Parietal lobe (tissue), 1 donor: ENCODE measurements around the gene GPR137C. TPM values are rescaled to one million over a fixed set of nuclear protein-coding genes. Genes with fewer than 3 reads are reported as not detected.

Source experiments
- total RNA-seq: library from RNA; depleted of rRNA; stranded (reverse); fragments of >200 nt; gene quantifications from one replicate; pipeline ENCODE4 v1.2.3, GENCODE V29; 2014

The GPR137C gene, protein sequence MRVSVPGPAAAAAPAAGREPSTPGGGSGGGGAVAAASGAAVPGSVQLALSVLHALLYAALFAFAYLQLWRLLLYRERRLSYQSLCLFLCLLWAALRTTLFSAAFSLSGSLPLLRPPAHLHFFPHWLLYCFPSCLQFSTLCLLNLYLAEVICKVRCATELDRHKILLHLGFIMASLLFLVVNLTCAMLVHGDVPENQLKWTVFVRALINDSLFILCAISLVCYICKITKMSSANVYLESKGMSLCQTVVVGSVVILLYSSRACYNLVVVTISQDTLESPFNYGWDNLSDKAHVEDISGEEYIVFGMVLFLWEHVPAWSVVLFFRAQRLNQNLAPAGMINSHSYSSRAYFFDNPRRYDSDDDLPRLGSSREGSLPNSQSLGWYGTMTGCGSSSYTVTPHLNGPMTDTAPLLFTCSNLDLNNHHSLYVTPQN
- total RNA-seq = 33.2 TPM

GRCh38 chr14:52552063-52552988 is at the start of gene GPR137C, which contains the start of gene TXNDC16:
TSS of gene GPR137C (plus strand) at chr14:52552836. CDS start at chr14:52553148, 312 bp downstream.
TSS of gene TXNDC16 (minus strand) at chr14:52552505. CDS start at chr14:52543557, 8,948 bp downstream.

Other genes with a start within 250 kb of the GPR137C start
- not detected for gene PTGER2, start 238.5 kb upstream of the GPR137C start, total RNA-seq
- 46.3 TPM for gene TXNDC16, start 331 bp upstream of the GPR137C start, total RNA-seq
- 47.6 TPM for gene ERO1A, start 142.7 kb downstream of the GPR137C start, total RNA-seq
- gene PSMC6, start 154.4 kb downstream of the GPR137C start, total RNA-seq = 137 TPM
- 21.6 TPM for gene STYX, start 177.3 kb downstream of the GPR137C start, total RNA-seq
- gene GNPNAT1, start 238.8 kb downstream of the GPR137C start, total RNA-seq = 15.7 TPM